ENCODE measurements around the gene PYGB. TPM values are rescaled to one million over a fixed set of nuclear protein-coding genes. Genes with fewer than 3 reads are reported as not detected.

Gene PYGB
- total RNA-seq, 1 donor from 2014 or later: 37.9 TPM

DNA sequence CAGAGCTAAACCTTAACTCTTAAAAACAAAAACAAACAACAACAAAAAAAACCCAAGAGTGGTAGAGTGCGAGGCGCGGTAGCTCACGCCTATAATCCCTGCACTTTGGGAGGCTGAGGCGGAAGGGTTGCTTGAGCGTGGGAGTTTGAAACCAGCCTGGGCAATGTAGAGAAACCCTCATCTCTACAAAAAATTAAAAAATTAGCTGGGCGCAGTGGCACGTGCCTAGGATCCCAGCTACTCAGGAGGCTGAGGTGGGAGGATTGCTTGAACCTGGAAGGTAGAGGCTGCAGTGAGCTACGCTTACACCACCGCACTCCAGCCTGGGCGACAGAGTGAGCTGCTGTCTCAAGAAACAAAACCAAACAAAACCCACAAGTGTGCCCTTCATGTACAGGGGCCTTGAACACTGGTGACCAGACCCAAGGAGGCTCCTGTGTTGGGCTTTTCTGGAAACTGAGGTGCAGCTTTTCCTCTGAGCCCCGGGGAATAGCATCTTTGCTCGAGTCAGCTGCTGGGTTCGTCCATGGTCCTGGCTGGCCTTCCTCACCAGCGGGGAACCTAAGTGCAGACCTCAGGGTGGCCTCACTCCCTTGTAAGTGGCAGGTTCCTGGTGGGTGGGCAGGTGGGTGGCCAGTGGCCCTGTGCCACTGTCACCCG is 39.9 kb downstream of the PYGB start:
- no peak for ATAC-seq
- intact Hi-C loops (cut with DNase I): no loop called here
- DNase-seq (ENCODE audit: low spot score): no peak

DNA sequence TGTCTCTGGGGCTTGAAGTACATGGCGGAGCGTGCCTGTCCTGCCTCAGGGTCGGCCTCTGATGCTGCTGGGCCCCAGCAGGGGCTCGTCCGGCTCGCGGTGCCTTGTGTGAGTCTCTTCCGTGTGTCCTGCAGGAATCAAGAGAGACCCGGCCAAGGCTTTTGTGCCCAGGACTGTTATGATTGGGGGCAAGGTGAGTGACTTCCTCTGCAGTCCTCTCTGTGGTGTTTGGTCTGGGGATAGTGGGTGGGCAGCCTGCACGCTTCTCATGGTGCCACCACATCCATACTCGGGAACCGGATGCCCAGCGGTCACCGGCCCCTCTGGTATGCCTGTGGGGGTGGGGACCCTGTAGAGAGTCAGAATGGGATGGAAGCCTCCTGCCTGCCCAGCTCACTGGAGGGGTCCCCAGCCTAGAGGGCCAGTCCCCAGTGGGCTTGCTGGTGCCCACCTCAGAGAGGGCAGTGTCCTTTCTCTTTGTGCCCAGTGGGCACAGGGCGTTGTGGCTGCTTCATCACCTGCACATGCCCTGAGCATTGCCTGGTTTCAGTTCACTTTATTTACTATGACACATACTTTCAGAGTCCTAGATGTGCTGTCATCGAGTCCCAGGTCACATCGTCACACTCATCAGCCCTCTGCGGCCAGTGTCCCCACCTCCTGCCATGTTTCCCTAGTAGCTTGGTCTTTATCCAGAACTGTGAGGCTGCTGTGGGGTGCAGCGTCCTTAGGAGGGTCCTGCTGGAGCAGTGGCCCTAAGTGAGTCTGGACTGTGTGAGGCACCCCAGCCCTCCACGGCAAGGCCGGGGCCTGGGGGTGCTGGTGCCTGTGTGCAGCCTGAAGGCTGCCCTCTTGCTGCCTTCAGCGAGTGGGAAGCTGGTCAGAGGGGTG is 40.7 kb downstream of the PYGB start:
- DNase-seq (ENCODE audit: low spot score) (peak; percentile 42), ATAC-seq (no peak)
- intact Hi-C loops (cut with DNase I): no loop called here

DNA sequence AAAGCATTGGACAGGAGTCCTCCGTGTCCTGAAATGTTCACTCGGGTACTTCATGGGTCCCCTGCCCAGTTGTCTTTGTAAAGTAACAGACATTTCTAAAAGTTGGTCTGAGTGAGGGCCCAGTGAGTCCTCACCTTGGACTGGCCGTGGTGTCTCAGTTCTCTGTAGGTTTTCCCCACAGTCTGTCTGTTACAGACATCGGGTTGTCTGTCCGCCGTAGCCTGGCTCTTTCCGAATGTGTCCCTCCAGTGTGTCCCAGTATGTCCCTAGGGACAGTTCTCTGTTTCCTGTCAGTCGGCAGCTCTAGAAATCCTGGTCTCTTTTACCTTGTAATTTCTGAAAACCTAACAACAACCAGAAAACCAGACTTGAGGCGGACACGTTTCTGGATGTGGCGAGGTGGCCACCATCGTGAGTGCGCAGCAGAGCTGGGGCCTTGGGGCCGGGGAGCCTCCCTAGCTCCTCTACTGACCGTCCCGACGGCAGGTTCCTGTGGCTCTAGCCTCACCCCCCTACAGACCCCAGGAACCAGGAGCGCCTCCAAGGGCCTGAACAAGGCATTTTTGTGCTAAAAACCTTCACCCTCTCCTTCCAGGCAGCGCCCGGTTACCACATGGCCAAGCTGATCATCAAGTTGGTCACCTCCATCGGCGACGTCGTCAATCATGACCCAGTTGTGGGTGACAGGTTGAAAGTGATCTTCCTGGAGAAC is 42.2 kb downstream of the PYGB start:
- intact Hi-C loops (cut with DNase I): loop anchor here (10.0 kb wide), 1 partner anchor 105 kb away; the partner anchor contains the start of gene ABHD12
- ATAC-seq (no peak), DNase-seq (ENCODE audit: low spot score) (no peak)

DNA sequence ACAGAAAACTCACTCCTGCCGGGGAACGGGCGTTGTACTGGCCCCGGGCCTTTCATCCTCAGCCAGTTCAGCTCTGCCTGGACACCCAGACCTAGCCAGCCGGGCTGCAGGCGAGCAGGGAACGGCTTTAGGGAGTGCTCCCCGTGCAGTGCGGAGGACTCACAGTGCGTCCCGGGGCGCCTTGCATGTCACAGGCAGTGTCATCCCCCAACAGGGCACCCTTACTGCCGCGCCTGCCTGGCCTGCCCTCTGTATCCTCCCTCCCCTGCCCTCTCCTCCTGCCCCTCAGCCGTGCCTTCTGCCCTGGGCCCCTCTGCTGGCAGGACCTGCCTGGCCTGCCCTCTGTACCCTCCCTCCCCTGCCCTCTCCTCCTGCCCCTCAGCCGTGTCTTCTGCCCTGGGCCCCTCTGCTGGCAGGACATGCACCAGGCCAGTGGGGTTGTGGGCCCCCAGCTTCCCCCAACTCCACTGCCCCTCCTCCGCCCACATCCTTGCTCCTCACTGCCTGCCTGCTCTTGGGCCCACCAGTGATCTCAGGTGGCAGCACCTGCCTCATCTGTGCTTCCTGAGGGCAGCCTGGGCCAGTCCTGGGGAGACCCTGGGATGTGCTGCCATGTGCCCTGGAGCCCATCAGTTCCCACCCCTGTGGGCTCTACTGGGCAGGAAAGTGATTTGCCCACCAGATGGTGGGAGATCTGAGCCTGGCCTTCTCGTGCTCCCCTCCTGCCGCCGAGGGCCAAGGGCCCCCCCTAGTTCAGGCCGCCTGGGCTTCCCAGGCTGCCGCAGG is 43.0 kb downstream of the PYGB start:
- intact Hi-C loops (cut with DNase I): loop anchor here (10.0 kb wide), 1 partner anchor 104 kb away; the partner anchor contains the start of gene ABHD12
- DNase-seq (ENCODE audit: low spot score): no peak

DNA sequence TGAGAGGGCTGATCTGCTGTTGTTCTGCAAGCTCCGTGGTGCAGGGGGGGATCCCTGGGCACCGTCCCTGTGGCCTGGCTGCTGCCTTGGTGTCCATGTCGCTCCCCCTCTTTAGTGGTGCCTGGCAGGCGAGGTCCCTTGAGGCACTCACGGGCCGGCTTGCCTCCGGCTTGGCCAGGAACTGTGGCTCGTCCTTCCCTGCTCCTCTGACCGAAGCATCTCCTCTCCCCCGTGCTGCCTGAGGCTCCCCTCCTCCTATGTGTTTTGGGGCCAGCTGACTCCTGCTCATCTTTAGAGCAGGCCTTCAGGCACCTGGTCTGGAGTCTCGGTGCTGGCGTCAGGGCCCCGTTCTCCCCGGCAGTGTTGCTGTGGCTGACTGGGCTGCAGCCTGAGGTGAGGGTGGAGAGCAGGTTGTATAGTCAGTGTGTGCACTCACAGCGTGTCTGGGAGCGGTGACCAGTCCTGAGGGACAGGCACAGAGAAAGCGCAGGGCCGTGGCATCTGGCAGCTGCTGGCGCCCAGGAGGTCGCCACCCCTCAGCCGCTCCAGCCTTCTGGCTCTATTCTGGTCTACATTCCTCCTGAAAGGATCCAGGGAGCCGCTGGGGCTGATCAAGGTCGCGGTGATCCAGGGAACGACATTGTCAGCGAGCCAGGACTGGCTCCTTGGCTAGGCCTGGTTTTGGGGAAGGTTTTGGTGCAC is 43.7 kb downstream of the PYGB start:
- no peak for ATAC-seq
- no peak for DNase-seq (ENCODE audit: low spot score)
- intact Hi-C loops (cut with DNase I): loop anchor here (10.0 kb wide), 1 partner anchor 103 kb away; the partner anchor contains the start of gene ABHD12

More for the DNA sequence above, 43.0 kb downstream of the PYGB start:
- ATAC-seq: no peak

DNA sequence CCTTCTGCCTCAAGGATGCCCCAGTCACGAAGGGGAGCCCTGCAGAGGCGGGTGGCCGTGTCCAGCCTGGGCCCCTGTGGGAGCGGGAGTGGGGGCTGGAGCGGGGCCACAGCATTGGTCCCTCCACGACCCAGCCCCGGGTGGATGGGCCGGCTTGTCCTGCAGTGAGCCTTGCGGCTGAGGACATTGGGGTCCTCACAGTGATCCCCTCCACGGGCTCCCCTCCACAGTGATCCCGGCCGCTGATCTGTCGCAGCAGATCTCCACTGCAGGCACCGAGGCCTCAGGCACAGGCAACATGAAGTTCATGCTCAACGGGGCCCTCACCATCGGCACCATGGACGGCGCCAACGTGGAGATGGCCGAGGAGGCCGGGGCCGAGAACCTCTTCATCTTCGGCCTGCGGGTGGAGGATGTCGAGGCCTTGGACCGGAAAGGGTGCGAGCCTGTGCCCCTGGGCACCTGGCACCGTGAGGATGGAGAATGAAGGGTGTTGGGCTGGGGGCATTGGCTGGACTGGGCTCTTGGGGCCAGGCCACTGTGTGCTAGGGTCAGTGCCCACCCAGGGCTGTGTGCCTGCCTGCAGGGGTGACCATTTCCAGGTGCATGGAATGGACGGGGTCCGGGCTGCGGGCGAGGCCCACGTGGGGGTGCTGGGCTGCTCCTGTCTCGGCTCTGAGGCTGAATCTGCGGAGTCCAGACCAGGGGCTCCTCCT is 44.4 kb downstream of the PYGB start:
- DNase-seq (ENCODE audit: low spot score): no peak
- intact Hi-C loops (cut with DNase I): loop anchor here (10.0 kb wide), 1 partner anchor 102 kb away; the partner anchor contains the start of gene ABHD12
- ATAC-seq: no peak

DNA sequence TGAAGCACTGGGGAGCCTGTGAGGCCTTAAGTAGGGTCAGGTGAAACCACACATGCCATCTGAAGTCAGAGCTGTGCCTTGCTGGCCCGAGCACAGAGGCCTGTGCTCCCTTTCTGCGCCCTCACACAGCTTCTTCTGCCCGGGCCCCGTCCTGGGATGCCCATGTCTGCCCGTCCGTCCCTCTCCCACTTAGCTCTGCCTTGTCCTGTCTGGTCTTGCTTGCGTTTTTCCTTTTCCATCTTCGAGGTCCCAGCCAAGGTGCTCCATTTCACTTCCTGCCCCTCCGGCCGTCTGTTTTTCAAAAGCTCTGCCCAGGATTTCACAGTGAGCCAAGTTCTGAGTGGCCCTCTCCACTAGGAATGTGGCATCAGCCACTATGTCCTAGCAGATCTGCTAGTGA is 45.6 kb downstream of the PYGB start:
- intact Hi-C loops (cut with DNase I): loop anchor here (10.0 kb wide), 1 partner anchor 101 kb away; the partner anchor contains the start of gene ABHD12
- DNase-seq (ENCODE audit: low spot score): no peak
- no peak for ATAC-seq

DNA sequence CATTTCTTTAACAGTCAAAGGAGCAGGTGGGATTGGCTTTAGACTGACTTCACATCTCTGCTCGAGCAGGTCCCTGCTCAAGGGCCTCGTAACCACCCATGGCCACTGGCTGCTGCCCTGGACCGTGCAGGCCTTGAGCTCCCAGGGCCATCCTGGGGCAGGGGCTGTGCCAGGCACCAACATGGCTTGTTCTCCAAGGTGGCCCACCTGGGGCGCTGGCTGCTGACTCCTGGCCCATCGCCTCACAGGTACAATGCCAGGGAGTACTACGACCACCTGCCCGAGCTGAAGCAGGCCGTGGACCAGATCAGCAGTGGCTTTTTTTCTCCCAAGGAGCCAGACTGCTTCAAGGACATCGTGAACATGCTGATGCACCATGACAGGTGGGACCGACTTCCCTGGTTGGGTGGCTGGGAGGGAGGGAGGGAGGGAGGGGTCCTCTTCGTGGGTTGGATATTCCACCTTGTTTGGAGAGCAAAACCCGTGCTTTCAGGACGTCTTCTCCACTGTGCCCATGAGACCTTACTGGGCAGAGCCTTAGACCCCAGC is 46.1 kb downstream of the PYGB start:
- no peak for ATAC-seq
- DNase-seq (ENCODE audit: low spot score): no peak
- intact Hi-C loops (cut with DNase I): loop anchor here (10.0 kb wide), 1 partner anchor 101 kb away; the partner anchor contains the start of gene ABHD12

DNA sequence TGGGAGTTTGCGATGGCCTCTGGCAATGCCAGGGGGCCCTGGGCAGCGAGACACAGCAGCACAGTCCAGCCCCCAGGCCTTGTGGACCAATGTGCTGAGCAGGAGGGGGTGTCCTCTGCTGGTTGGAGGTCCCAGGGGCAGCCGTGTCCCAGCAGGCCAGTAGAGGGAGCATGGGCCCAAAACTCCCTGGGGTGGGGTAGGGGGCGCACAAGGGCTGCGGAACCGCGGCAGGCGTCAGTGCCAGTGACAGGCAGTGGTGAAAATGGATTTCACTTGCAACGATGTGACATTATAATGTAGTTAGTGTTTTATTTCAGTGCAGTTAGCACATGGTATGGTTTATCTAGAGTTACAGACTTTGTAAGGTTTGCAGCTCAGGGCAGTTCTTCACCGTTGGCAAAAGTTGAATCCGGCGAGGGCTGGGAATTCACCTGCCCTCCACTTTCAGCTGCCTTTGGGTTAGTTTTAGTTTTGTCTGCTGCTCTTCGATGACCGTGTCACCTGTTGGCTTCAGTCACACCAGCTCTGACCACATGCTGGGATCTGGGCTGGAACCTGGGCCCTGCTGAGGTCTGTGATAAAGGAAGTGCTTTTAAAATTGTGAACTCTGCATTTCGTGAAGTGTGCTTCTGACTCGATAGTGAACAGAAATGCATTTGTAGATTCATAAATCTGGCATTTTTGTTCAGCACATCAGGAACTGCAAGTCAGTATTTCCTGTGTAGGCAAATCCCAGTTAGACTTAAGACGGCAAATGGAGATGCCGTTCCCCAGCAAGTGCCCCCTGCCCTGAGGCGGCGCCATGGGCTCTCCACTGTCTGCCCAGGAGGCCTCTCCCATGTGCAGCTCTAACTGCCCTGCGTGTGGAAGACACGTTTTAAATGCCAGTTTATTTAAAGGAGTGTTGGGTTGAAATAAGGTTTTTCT is 46.8 kb downstream of the PYGB start:
- ATAC-seq (peak; percentile 14), DNase-seq (ENCODE audit: low spot score) (no peak)
- intact Hi-C loops (cut with DNase I): loop anchor here (10.0 kb wide), 1 partner anchor 100 kb away; the partner anchor contains the start of gene ABHD12

DNA sequence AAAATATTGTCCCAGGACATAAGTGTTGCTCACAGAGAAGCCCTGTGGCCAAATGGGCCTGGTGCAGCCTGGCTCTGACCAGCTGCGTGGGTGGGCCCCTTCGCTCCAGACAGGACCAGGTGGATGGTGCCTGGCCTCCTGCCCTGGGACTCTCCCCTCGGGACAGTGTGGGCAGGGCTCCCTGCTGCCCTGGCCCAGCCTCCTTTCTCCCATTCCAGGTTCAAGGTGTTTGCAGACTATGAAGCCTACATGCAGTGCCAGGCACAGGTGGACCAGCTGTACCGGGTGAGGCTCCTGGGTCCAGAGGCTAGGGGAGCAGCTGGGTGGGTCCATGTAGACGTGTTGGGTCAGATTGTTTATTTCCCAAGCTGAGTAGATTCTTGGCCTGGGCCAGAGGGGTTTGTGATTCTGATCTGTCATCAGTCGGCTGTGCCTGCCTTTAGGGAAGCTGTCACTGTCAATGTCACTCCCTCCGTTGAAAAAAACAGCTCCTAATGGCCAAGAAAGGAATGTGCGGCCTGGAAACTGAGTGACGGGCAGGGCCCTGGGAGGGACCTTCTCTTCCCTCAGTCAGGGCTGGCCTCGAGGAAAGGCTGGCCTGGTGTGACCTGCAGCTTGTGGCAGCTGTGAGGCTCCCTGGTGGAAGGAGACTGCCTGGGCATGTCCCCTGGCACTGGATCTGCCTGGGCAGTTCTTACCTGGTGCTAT is 47.7 kb downstream of the PYGB start:
- intact Hi-C loops (cut with DNase I): loop anchor here (10.0 kb wide), 1 partner anchor 99 kb away; the partner anchor contains the start of gene ABHD12
- no peak for DNase-seq (ENCODE audit: low spot score)
- peak; percentile 50 for ATAC-seq

DNA sequence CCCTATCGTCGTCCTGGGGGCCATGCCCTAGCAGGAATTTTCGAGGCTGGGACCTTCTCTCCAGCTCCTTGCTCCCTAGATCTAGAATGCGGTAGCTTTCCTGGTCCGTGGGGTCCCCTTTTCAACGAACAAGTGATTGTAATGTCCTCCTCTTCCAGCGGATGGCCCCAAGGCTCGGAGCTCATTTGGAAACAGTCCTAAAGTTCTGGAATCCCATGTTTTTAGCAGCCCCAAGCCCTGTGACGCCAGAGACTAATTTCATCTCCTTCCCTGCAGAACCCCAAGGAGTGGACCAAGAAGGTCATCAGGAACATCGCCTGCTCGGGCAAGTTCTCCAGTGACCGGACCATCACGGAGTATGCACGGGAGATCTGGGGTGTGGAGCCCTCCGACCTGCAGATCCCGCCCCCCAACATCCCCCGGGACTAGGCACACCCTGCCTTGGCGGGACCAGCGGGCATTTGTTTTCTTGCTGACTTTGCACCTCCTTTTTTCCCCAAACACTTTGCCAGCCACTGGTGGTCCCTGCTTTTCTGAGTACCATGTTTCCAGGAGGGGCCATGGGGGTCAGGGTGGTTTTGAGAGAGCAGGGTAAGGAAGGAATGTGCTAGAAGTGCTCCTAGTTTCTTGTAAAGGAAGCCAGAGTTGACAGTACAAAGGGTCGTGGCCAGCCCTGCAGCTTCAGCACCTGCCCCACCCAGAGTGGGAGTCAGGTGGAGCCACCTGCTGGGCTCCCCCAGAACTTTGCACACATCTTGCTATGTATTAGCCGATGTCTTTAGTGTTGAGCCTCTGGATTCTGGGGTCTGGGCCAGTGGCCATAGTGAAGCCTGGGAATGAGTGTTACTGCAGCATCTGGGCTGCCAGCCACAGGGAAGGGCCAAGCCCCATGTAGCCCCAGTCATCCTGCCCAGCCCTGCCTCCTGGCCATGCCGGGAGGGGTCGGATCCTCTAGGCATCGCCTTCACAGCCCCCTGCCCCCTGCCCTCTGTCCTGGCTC is 48.5 kb downstream of the PYGB start:
- ATAC-seq (peak; percentile 40), DNase-seq (ENCODE audit: low spot score) (no peak)
- intact Hi-C loops (cut with DNase I): loop anchor here (10.0 kb wide), 1 partner anchor 98 kb away; the partner anchor contains the start of gene ABHD12

DNA sequence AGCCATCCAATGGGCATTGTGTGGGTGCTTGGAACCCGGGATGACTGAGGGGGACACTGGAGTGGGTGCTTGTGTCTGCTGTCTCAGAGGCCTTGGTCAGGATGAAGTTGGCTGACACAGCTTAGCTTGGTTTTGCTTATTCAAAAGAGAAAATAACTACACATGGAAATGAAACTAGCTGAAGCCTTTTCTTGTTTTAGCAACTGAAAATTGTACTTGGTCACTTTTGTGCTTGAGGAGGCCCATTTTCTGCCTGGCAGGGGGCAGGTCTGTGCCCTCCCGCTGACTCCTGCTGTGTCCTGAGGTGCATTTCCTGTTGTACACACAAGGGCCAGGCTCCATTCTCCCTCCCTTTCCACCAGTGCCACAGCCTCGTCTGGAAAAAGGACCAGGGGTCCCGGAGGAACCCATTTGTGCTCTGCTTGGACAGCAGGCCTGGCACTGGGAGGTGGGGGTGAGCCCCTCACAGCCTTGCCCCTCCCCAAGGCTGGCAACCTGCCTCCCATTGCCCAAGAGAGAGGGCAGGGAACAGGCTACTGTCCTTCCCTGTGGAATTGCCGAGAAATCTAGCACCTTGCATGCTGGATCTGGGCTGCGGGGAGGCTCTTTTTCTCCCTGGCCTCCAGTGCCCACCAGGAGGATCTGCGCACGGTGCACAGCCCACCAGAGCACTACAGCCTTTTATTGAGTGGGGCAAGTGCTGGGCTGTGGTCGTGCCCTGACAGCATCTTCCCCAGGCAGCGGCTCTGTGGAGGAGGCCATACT is 49.4 kb downstream of the PYGB start:
- no peak for DNase-seq (ENCODE audit: low spot score)

DNA sequence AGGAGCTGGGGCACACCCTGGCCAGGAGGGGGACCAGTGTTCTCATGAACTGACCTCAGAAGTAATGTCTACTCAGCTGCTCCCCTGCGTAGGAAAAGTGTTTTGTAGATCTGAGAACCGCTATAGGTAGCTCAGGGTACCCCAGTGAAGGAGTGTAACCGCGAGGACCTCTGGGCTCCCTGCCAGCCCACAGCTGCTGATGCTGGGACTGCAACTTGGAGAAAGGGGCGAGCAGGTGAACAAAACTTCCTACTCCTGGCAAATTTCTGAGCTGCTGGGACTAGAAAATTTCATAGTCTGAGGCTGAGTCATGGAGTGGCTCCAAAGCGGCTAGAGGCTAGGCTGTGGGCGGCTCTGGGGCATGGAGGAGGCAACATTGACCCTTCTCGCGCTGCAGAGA is 51.9 kb downstream of the PYGB start:
- DNase-seq (ENCODE audit: low spot score) (no peak), ATAC-seq (no peak)
- intact Hi-C loops (cut with DNase I): loop anchor here (10.0 kb wide), 1 partner anchor 95 kb away; the partner anchor contains the start of gene ABHD12

More for the DNA sequence above, 49.4 kb downstream of the PYGB start:
- intact Hi-C loops (cut with DNase I): loop anchor here (10.0 kb wide), 1 partner anchor 97 kb away; the partner anchor contains the start of gene ABHD12
- no peak for ATAC-seq

Data from sciatic nerve (tissue), 2 donors.